GM18498 (cell line): ENCODE data around the gene SDK2.

Experiments used
- ATAC-seq: cut with Tn5 transposase; IDR thresholded peaks from one replicate; pipeline ENCODE4 v1.9.1; 2021; ENCODE audit warnings: mild to moderate bottlenecking, moderate library complexity; ENCODE audit not compliant: unreplicated experiment

Gene SDK2

GRCh38 chr17:73613271-73614233, 30.7 kb downstream of the SDK2 start:
- no peak for ATAC-seq

- no peak for ATAC-seq
These were observed 32.2 kb downstream of the SDK2 start for GRCh38 chr17:73612031-73612472.

- no peak for ATAC-seq
These were observed 32.6 kb downstream of the SDK2 start for GRCh38 chr17:73611630-73612029.

GRCh38 chr17:73610331-73610911, 33.8 kb downstream of the SDK2 start:
- no peak for ATAC-seq

- ATAC-seq, result no peak
These were observed 34.5 kb downstream of the SDK2 start for GRCh38 chr17:73609758-73610157.

- no peak for ATAC-seq
These were observed 35.2 kb downstream of the SDK2 start for GRCh38 chr17:73609060-73609459.

- no peak for ATAC-seq
These were observed 38.8 kb downstream of the SDK2 start for GRCh38 chr17:73605444-73605843.

GRCh38 chr17:73604476-73604875, 39.8 kb downstream of the SDK2 start:
- ATAC-seq, result no peak

- ATAC-seq, result no peak
These were observed 40.3 kb downstream of the SDK2 start for GRCh38 chr17:73603971-73604370.

- no peak for ATAC-seq
These were observed 44.0 kb downstream of the SDK2 start for GRCh38 chr17:73600103-73600871.

- ATAC-seq, result no peak
These were observed 44.6 kb downstream of the SDK2 start for GRCh38 chr17:73599599-73599998.

- ATAC-seq, result no peak
These were observed 46.0 kb downstream of the SDK2 start for GRCh38 chr17:73598212-73598611.

GRCh38 chr17:73595931-73596330, 48.3 kb downstream of the SDK2 start:
- ATAC-seq, result no peak

- ATAC-seq, result no peak
These were observed 48.8 kb downstream of the SDK2 start for GRCh38 chr17:73595479-73595878.

- ATAC-seq, result no peak
These were observed 49.2 kb downstream of the SDK2 start for GRCh38 chr17:73595068-73595467.

- ATAC-seq, result no peak
These were observed 49.6 kb downstream of the SDK2 start for GRCh38 chr17:73594598-73594997.

- ATAC-seq, result no peak
These were observed 50.2 kb downstream of the SDK2 start for GRCh38 chr17:73594025-73594424.

GRCh38 chr17:73593249-73593965, 50.8 kb downstream of the SDK2 start:
- no peak for ATAC-seq

- no peak for ATAC-seq
These were observed 51.7 kb downstream of the SDK2 start for GRCh38 chr17:73592501-73592961.

- peak; percentile 10 for ATAC-seq
These were observed 52.2 kb downstream of the SDK2 start for GRCh38 chr17:73592079-73592415.
